Skeletal muscle cell (primary cell): ENCODE results near the gene NAALADL1.
"Not testable (repeated sequence)": the region's sequence is repeated elsewhere in the genome, so short reads cannot be mapped to it uniquely, and the experiment has no call there.

Source experiments
- DNase-seq: peaks from one replicate; pipeline ENCODE4 v3.0.0-alpha.2; 2010; ENCODE audit warnings: low read depth
- H3K4me3 ChIP-seq: 2 replicates; pipeline ENCODE4 v1.5.1; 2011; ENCODE audit warnings: low read depth, mild to moderate bottlenecking, control low read depth, low read length, moderate library complexity

The NAALADL1 gene

GRCh38 chr11:65023502-65023901 lies 34.9 kb downstream of the NAALADL1 start:
- not testable (repeated sequence) for H3K4me3 ChIP-seq, DNase-seq

GRCh38 chr11:65021509-65021908 lies 36.8 kb downstream of the NAALADL1 start:
- DNase-seq: no peak
- H3K4me3 ChIP-seq: no peak overlapping the region

- no peak for DNase-seq
- H3K4me3 ChIP-seq: no peak overlapping the region
Measured at GRCh38 chr11:65021003-65021402, 37.4 kb downstream of the NAALADL1 start.

- no peak for DNase-seq
- no peak overlapping the region for H3K4me3 ChIP-seq
Measured at GRCh38 chr11:65019824-65020223, 38.5 kb downstream of the NAALADL1 start.

- no peak overlapping the region for H3K4me3 ChIP-seq
Measured at GRCh38 chr11:65017937-65018336, 40.4 kb downstream of the NAALADL1 start.

GRCh38 chr11:65016705-65017104 lies 41.6 kb downstream of the NAALADL1 start:
- no peak overlapping the region for H3K4me3 ChIP-seq
- DNase-seq: no peak

More at GRCh38 chr11:65017937-65018336, 40.4 kb downstream of the NAALADL1 start:
- DNase-seq: no peak

- H3K4me3 ChIP-seq: peak overlapping the region; percentile 81
- DNase-seq: no peak
Measured at GRCh38 chr11:65014726-65015227, 43.6 kb downstream of the NAALADL1 start.

- peak; percentile 61 for DNase-seq
- H3K4me3 ChIP-seq: peak within 1 kb of the TSS; percentile 81
Measured at GRCh38 chr11:65013888-65014725, 44.2 kb downstream of the NAALADL1 start, which contains the start of gene ARL2. TSS of gene ARL2 (plus strand) at chr11:65014160. CDS start at chr11:65014208, 48 bp downstream.

GRCh38 chr11:65013130-65013887 lies 45.0 kb downstream of the NAALADL1 start:
- peak; percentile 43 for DNase-seq

GRCh38 chr11:65008873-65009272 lies 49.5 kb downstream of the NAALADL1 start:
- no peak overlapping the region for H3K4me3 ChIP-seq
- DNase-seq: no peak

More at GRCh38 chr11:65013130-65013887, 45.0 kb downstream of the NAALADL1 start:
- H3K4me3 ChIP-seq: peak overlapping the region; percentile 81

GRCh38 chr11:65008016-65008415 lies 50.3 kb downstream of the NAALADL1 start:
- no peak for DNase-seq

GRCh38 chr11:65003968-65004367 lies 54.4 kb downstream of the NAALADL1 start:
- not testable (repeated sequence) for DNase-seq, H3K4me3 ChIP-seq

More at GRCh38 chr11:65008016-65008415, 50.3 kb downstream of the NAALADL1 start:
- H3K4me3 ChIP-seq: no peak overlapping the region

GRCh38 chr11:65003282-65003681 lies 55.1 kb downstream of the NAALADL1 start:
- no peak for DNase-seq
- no peak overlapping the region for H3K4me3 ChIP-seq

- H3K4me3 ChIP-seq: no peak overlapping the region
- DNase-seq: no peak
Measured at GRCh38 chr11:65002706-65003105, 55.6 kb downstream of the NAALADL1 start.

GRCh38 chr11:64999478-64999877 lies 58.9 kb downstream of the NAALADL1 start:
- no peak overlapping the region for H3K4me3 ChIP-seq
- no peak for DNase-seq

GRCh38 chr11:64998690-64999431 lies 59.5 kb downstream of the NAALADL1 start:
- DNase-seq: no peak

GRCh38 chr11:64998141-64998540 lies 60.2 kb downstream of the NAALADL1 start:
- no peak overlapping the region for H3K4me3 ChIP-seq
- DNase-seq: no peak

More at GRCh38 chr11:64998690-64999431, 59.5 kb downstream of the NAALADL1 start:
- no peak overlapping the region for H3K4me3 ChIP-seq

- DNase-seq: no peak
- H3K4me3 ChIP-seq: no peak within 1 kb of the TSS
Measured at GRCh38 chr11:64996710-64997380, 61.5 kb downstream of the NAALADL1 start, which contains the start of gene BATF2. TSS of gene BATF2 (minus strand) at chr11:64996971. CDS start at chr11:64996914, 57 bp downstream.

- no peak for DNase-seq
- no peak overlapping the region for H3K4me3 ChIP-seq
Measured at GRCh38 chr11:64996327-64996709, 62.0 kb downstream of the NAALADL1 start.
